GM12878 (cell line): Measurements from ENCODE around the gene GCNT2. TPM values are rescaled to one million over a fixed set of nuclear protein-coding genes. Genes with fewer than 3 reads are reported as not detected.

Source experiments
- EP300 ChIP-seq, 2 experiments: fragments of 150-350 bp in 1 of 2; IDR thresholded peaks; 2 replicates each; pipeline ENCODE4 v1.6.1; 2011 to 2012; ENCODE audit warnings: low read depth in 2 of 2, low read length in 2 of 2, borderline replicate concordance in 1 of 2, improper control_type of control experiment in 1 of 2, inconsistent platforms in 1 of 2; ENCODE audit not compliant: control insufficient read depth in 1 of 2
- HCFC1 ChIP-seq: fragments of 150-350 bp; IDR thresholded peaks from 2 replicates; pipeline ENCODE4 v1.6.1; 2014; ENCODE audit warnings: low read length
- HDAC6 ChIP-seq: fragments of 200-600 bp; sonication (generic); IDR thresholded peaks from one replicate; pipeline ENCODE4 v1.8.0; 2017; ENCODE audit warnings: antibody characterized with exemption; ENCODE audit not compliant: unreplicated experiment
- KDM1A ChIP-seq: fragments of 200-600 bp; sonication (generic); IDR thresholded peaks from 2 replicates; pipeline ENCODE4 v1.6.1; 2016; ENCODE audit warnings: borderline replicate concordance
- PAX5 ChIP-seq: IDR thresholded peaks from 2 replicates; pipeline ENCODE4 v1.6.1; 2011; ENCODE audit warnings: low read depth, low read length, borderline replicate concordance
- POU2F2 ChIP-seq: IDR thresholded peaks from 3 replicates; pipeline ENCODE4 v1.6.1; 2011; ENCODE audit warnings: low read depth, mild to moderate bottlenecking, low read length, borderline replicate concordance
- polyA plus RNA-seq, 11 experiments: library from polyadenylated mRNA; depleted of rRNA in 4 of 11; unstranded in 6 of 11; stranded (reverse) in 5 of 11; fragments of >200 nt; fragmentation: Nextera tagmentation in 4 of 11; fragmentation: Illumina TruSeq in 1 of 11; extraction: Ambion mirVana in 4 of 11; extraction: Trizol in 1 of 11; gene quantifications; 1 replicate in 1 of 11; 2 replicates in 10 of 11; pipeline versions ENCODE4 v1.2.1 to v1.2.3, GENCODE V29; 2011 to 2016; ENCODE audit warnings: inconsistent platforms in 2 of 11, missing spikeins in 2 of 11, low read depth in 1 of 11
- total RNA-seq, 4 experiments: library from RNA; depleted of rRNA in 3 of 4; stranded (reverse); fragments of >200 nt in 3 of 4; fragmentation: Illumina TruSeq in 1 of 4; extraction: Trizol in 1 of 4; gene quantifications; 2 replicates each; pipeline versions ENCODE4 v1.2.1 to v1.2.3, GENCODE V29; 2013 to 2021
- TF ChIP-seq, protein P1 (sequence below): IDR thresholded peaks from 2 replicates; pipeline ENCODE4 v1.6.1; 2012; ENCODE audit warnings: mild to moderate bottlenecking, low read depth, low read length
- TF ChIP-seq, protein P2 (sequence below): IDR thresholded peaks from 2 replicates; pipeline ENCODE4 v1.6.1; 2011; ENCODE audit warnings: low read depth, mild to moderate bottlenecking, low read length, moderate library complexity, borderline replicate concordance; ENCODE audit errors: extremely low read depth
- TF ChIP-seq, protein P3 (sequence below): IDR thresholded peaks from 2 replicates; pipeline ENCODE4 v1.6.1; 2012; ENCODE audit warnings: low read depth, low read length, improper control_type of control experiment

Gene GCNT2
- total and polyA plus RNA-seq, 10 of the 15 experiments (the other 5 are each of a cell fraction or from before 2014, with no cell fraction given) = 5.0 to 21.6 (median 11.9) TPM

DNA sequence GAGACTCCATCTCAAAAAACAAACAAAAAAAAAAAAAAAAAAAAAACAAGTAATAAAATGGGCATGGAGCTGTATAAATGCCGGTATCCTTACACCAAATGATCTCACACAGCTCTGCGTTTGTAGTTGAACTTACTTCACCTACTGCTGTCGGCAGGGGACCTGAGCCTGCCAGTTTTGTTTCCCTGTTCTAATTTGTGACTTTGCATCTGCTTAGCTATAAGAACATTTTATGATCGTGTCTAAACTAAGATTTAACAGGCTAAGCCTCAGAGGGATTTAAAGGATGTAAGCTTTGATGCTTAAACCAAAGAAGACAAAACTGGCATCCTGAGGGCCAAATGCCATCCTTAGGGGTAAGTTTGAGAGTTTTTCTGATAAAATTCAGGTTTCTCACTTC lies 58.7 kb downstream of the GCNT2 start (continued):
- TF ChIP-seq, protein P1, sequence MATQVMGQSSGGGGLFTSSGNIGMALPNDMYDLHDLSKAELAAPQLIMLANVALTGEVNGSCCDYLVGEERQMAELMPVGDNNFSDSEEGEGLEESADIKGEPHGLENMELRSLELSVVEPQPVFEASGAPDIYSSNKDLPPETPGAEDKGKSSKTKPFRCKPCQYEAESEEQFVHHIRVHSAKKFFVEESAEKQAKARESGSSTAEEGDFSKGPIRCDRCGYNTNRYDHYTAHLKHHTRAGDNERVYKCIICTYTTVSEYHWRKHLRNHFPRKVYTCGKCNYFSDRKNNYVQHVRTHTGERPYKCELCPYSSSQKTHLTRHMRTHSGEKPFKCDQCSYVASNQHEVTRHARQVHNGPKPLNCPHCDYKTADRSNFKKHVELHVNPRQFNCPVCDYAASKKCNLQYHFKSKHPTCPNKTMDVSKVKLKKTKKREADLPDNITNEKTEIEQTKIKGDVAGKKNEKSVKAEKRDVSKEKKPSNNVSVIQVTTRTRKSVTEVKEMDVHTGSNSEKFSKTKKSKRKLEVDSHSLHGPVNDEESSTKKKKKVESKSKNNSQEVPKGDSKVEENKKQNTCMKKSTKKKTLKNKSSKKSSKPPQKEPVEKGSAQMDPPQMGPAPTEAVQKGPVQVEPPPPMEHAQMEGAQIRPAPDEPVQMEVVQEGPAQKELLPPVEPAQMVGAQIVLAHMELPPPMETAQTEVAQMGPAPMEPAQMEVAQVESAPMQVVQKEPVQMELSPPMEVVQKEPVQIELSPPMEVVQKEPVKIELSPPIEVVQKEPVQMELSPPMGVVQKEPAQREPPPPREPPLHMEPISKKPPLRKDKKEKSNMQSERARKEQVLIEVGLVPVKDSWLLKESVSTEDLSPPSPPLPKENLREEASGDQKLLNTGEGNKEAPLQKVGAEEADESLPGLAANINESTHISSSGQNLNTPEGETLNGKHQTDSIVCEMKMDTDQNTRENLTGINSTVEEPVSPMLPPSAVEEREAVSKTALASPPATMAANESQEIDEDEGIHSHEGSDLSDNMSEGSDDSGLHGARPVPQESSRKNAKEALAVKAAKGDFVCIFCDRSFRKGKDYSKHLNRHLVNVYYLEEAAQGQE = no peak
- TF ChIP-seq, protein P2, sequence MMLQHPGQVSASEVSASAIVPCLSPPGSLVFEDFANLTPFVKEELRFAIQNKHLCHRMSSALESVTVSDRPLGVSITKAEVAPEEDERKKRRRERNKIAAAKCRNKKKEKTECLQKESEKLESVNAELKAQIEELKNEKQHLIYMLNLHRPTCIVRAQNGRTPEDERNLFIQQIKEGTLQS = no peak
- TF ChIP-seq PAX5 (no peak), HCFC1 (no peak), EP300 (IDR thresholded peaks at IDR 0.05; ENCODE audit: borderline replicate concordance in 1 of 2, control insufficient read depth in 1 of 2, low read depth in 2 of 2, low read length in 2 of 2) (no peak), POU2F2 (no peak), KDM1A (no peak), HDAC6 (no peak)
- TF ChIP-seq, protein P3, sequence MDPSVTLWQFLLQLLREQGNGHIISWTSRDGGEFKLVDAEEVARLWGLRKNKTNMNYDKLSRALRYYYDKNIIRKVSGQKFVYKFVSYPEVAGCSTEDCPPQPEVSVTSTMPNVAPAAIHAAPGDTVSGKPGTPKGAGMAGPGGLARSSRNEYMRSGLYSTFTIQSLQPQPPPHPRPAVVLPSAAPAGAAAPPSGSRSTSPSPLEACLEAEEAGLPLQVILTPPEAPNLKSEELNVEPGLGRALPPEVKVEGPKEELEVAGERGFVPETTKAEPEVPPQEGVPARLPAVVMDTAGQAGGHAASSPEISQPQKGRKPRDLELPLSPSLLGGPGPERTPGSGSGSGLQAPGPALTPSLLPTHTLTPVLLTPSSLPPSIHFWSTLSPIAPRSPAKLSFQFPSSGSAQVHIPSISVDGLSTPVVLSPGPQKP = no peak
